NK-92 (cell line): ENCODE measurements around the gene TOP1.

Experiments used
- DNase-seq: peaks from one replicate; lab custom pipeline; 2025; ENCODE audit not compliant: unreplicated experiment; lab: John Stamatoyannopoulos, UW

The TOP1 gene

DNA sequence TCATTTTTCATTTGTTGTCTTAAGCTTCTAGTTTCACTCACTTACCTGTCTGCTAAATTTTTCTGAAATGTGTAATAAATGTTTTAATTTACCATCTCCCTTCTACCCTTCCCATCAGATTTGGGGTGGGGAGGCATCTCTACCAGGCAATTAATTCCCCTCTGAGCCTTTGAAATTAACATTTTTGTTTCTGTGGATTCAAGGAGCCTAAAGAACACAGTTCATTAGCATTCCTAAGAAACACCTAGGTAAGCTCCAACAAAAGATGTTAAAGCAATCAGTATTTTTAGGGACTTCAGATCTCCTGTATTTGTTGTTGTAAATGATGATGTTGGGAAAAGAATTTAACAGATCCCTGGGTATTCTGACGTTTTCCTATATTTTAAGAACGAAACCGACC lies 6.6 kb downstream of the TOP1 start:
- no peak for DNase-seq

GRCh38 chr20:41037179-41037578 lies 8.6 kb downstream of the TOP1 start:
- DNase-seq, result no peak

- DNase-seq, result no peak
Observed at GRCh38 chr20:41038149-41038877, 9.7 kb downstream of the TOP1 start.

DNA sequence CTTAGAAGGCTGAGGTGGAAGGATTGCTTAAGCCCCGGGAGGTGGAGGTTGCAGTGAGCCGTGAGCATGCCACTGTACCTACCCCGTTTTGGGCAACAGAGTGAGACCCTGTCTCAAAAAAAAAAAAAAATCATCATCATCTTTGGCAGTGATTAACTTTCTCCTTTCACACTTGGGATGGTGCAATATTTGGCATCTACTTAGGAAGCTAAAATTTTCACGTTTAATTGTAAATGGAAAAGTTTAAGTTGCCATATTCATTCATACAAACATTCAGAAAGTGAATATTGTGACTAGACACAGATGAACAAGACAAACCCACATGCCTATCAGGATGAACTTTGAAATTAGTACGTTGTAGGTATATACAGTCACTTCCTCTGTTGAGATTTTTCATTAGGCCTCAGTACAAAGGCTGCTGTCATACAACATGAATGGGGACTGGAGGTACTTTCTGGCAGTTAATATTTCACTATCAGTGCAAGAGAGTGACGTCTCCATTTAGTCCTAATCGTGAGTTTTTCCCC lies 10.3 kb downstream of the TOP1 start:
- DNase-seq, result no peak

DNA sequence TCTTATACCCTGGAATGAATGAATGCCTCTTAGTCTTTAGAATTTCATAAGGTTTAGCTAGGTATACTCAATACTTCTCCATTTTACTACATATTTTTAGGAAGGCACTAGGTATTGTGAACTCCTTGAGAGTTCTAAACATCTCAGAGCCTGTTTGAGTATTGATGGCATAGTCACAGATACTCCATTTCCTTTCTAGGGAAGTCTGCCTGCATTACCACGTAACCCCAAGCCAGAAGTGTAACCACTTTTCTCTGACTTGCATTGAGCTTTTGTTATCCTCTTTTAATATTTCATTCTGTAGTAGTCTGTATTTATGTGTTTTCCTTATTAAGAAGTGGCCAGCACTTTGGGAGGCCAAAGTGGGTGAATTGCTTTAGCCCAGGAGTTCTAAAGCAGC lies 12.2 kb downstream of the TOP1 start:
- no peak for DNase-seq

- no peak for DNase-seq
Observed at GRCh38 chr20:41041693-41042092, 13.1 kb downstream of the TOP1 start.

- DNase-seq, result no peak
Observed at GRCh38 chr20:41044409-41045062, 15.9 kb downstream of the TOP1 start.

GRCh38 chr20:41045671-41046070 lies 17.0 kb downstream of the TOP1 start:
- DNase-seq, result no peak

DNA sequence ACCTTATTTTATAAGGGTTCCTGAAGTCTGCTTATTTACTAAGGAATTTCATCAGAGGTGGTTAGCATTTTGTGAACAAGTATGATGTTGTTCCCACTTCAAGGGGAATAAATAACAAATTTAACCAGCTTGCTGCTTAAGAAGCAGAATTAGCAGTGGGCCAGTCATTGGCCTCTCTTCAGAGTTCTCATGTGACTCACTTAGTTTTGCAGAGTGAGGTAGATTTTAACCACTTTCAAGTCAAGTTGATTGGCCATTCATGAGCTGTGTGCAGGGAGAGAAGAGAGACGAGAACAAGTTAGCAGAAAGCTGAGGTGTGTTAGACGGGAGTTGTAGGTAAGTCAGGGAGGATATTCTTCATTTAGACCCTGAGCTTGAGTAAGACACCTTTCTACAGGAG lies 18.1 kb downstream of the TOP1 start:
- DNase-seq, result no peak

DNA sequence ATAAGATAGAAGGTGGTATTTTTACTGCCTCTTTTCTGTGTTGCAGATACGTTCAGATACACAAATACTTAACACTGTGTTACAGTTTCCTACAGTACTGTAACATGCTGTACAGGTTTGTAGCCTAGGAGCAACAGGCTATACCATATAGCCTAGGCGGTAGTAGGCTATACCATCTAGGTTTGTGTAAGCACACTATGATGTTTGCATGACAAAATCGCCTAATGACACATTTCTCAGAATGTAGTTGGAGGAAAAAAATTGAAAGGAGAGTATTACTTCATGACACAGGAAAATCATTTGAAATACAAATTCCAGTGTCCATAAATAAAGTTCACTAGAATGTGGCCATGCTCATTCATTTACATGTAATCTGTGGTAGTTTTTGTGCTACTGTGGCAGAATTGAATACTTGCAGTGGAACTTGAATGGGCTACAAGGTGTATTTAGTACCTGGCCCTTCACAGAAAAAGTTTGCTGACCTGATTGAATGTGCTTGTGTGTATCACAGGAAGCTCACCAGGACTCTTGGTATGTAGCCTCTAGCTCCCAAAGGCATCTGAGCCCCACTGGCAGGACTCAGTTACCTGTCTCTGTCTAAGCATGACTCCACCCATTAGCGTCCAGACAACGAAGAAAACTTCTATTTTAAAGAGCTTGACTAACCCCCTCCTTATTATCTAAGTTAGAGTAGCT lies 18.8 kb downstream of the TOP1 start:
- no peak for DNase-seq

DNA sequence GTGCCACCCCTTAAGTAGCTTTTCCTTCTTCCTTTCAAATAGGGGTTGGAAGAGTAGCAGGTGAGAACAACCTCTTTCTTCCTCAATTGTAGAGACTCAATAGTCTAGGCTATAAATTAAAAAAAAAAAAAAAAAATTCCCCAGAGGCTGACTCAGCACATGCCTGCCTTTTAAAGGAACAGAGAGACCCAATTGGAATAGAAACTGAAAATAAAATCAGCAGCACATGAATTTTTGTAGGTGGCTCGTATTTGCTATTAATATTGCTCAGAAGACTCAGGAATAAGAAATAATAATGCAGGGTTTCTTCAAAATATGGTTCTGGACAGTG lies 19.3 kb downstream of the TOP1 start:
- no peak for DNase-seq

- no peak for DNase-seq
Observed at GRCh38 chr20:41048461-41049301, 20.1 kb downstream of the TOP1 start.

DNA sequence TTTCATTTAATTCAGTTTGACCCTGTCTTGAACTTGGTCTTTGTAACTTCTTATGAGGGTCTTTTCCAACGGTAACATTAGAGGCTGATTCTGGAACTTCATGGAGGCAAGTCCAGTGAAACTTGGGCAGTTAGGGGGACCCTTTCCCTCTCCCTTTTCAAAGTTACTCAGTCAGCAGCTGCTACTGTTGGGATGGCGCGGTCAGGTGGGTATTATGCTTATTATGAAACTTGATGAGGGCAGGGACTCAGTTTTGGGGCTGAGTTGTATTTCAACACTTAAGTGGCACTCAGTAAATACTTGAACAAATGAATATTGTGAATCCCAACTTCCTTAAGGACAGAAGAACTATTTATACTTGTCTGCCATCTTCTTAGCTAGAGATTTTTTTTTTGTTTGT lies 20.8 kb downstream of the TOP1 start:
- no peak for DNase-seq

GRCh38 chr20:41050361-41051008 lies 21.9 kb downstream of the TOP1 start:
- no peak for DNase-seq

- DNase-seq, result no peak
Observed at GRCh38 chr20:41051009-41051825, 22.6 kb downstream of the TOP1 start.

DNA sequence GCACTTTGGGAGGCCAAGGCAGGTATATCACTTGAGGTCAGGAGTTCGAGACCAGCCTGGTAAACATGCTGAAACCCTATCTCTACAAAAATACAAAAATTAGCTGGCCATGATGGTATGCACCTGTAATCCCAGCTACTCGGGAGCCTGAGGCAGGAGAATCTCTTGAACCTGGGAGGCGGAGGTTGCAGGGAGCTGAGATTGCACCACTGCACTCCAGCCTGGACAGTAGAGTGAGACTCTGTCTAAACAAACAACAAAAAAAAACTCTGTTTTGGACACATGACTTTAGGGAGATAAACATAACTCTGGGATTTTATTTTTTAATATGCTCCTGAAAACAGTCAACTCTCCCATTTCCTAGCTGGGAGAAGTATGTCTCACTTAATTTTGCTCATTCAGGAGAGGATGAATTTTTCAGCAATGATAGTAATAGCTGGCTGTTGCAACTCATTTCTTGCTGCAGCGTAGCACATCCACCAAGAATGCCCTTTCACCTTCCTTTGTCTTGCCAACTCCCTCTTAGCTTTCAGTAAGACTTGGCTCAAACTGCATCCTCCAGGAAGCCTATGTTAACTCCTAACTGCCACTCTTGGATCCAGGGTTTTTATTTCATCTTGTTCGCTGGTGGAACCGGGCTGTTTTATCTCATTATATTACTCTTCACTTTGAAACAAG lies 24.3 kb downstream of the TOP1 start:
- DNase-seq, result no peak

DNA sequence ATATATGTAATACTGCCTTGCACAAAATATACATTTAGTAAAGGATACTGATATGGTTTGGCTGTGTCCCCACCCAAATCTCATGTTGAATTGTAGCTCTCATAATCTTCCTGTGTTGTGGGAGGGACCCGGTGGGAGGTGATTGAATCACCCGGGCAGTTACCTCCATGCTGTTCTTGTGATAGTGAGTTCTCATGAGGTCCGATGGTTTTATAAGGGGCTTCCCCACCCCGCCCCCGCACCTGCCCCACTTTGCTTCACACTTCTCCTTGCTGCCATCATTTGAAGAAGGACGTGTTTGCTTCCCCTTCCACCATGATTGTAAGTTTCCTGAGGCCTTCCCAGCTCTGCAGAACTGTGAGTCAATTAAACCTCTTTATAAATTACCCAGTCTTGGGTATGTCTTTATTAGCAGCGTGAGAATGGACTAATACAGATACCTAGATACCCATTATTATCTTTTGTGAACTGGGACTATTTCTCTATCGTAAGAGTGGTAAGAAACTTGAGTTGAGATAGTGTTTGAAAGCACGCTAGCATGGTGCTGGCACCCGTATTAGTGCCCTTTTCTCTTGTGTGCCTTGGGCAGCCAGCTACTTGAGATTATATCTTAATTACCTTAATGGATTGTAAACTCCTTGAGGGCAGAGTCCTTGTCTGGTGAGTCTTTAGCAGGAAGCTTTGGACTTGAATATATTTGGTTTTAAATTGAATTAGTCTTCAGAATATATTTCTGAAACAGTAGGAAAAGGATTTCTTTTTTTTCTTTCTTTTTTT lies 25.6 kb downstream of the TOP1 start:
- DNase-seq, result no peak

GRCh38 chr20:41054847-41055230 lies 26.2 kb downstream of the TOP1 start:
- DNase-seq, result no peak

GRCh38 chr20:41055679-41056078 lies 27.1 kb downstream of the TOP1 start:
- DNase-seq, result no peak
